GM20431 (cell line): ENCODE data around the gene SCARF1.

Source experiments
- in situ Hi-C: fragments of 300-500 bp; cut with MseI, MboI; formaldehyde crosslinking; loops from one replicate; pipeline ENCODE4 v1.15.0; 2020; ENCODE audit warnings: low sequenced_read_pairs; ENCODE audit not compliant: unreplicated experiment

The SCARF1 gene

DNA sequence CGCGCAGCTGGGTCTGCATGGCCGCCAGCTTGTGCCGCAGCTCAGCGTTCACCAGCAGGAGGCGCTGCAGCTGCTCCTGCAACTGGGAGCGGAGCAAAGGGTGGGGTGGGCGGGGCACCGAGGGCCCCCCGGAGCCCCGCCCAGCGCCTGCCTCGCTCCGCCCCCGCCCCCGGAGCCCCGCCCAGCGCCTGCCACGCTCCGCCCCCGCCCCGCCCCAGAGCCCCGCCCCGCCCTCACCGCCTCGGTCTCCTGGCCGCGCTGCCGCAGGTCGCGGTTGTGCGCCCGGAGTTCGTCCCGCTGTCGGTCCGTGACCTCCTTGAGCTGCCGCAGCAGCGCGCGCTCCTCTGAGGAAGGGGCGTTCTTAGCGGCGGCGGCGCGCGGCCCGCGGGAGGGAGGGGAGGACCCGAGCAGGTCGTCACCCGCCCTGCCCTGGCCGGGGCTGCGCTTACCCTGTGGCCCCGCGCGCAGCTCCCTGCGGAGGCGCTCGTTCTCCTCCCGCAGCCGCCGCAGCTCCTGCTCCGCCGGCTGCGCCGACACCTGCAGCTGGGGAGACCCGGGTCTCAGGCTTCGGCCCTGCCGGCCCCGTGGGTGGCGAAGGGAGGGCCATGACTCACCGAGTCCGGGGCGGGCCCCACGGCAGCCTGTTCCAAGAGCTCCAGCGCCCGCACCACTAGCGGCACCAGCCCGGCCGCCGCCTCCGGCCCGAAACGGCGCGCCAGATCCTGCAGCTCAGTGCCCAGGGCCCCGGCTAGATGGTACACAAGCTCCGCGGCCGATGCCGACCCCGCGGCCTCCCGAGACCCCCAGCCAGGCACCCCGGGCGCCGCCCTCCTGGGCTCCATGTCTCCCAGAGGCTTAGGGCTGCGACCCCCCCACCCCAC lies 3.7 kb upstream of the SCARF1 start:
- in situ Hi-C loops, result no loop called here

DNA sequence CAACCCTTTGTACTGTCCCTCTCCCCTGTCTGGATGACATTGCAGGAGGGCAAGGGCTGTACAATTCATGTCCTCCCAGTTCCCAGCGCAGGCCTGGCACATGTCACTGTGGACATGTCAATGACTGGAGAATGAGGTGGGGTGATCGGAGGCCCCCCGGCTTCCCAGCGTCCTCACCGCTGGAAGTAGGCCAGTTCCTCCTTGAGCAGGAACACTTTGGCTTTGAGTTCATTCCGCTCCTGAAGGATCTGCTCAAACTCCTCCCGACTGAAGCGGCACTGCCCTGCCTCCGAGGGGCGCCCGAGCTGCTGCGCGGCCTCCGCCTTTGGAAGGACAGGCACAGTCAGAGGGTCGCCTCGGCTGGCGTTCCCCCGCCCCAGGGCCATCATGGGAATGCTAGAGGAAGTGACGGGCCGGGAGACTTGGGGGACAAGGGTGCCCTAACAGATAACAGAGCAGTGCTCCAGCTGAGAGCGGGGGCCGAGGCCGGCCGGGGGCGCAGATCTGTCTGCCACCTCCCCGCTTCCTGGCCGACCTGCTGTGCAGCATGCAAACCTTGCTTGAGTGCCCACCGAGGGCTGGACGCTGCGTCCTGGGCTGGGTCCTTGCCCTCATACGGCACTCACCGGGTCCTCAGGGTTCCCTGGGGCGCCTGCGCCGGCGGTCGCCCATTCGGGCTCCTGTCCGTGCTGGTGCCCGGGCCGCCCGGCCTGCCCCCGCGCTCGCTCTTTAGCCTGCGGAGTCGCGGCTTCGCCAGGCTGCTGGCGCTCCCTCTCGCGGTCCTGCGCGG lies 2.8 kb upstream of the SCARF1 start:
- in situ Hi-C loops, result no loop called here

DNA sequence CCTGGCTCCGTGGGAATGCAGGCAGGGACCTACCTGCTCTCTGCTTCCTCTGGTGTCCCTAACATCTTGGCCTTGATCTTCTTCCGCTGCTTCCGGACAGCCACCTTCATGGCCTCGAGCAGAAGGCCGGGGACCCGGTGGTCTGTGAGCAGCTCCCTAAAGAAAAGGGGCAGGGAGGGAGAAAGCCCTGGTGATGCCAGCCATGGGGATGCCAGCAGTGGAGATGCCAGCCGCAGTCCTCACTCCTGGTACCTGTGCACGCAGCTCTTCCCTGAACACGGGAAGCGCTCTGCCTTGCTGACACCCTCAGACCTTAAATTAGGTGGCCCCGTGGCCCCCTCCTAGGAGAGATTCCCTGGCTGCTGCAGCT lies 2.3 kb upstream of the SCARF1 start:
- in situ Hi-C loops, result no loop called here

GRCh38 chr17:1646199-1646875 lies 805 bp upstream of the SCARF1 start:
- in situ Hi-C loops, result no loop called here

DNA sequence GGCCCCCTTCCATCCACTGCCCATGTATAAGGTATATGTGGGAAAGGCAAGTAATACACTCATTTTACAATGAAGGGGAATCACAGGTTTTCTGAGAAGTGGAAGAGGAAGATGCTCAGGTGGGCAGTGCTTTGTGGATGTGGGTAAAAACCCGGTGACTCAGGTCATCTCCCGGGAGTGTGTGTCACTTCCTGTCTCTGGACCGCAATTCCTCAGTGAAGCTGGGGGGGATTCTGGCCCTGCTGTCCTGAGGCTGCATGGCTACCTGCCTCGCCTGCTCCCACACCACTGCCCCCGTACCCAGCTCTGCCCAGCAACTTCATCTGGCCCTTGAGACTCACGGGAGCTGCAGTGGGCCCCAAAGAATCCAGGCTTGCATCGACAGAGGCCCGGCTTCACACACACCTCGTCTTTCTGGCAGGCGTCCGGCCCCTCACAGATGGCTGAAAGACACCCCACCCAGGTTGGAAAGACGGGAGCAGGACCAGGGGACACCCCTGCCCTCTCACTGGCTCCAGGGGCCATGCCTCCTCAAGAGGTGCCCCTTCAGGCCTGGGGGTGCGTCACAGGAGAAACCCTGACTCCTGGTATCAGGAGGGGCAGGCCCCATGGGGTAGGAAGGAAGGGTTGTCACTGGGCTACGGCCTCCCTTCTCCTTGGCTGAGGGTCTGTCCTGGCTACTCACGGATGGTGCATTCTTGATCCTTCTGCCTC lies 882 bp downstream of the SCARF1 start:
- in situ Hi-C loops, result no loop called here

- in situ Hi-C loops, result no loop called here
Observed at GRCh38 chr17:1643999-1644492, 1.5 kb downstream of the SCARF1 start.

- in situ Hi-C loops, result no loop called here
Observed at GRCh38 chr17:1643293-1643998, 2.1 kb downstream of the SCARF1 start.

DNA sequence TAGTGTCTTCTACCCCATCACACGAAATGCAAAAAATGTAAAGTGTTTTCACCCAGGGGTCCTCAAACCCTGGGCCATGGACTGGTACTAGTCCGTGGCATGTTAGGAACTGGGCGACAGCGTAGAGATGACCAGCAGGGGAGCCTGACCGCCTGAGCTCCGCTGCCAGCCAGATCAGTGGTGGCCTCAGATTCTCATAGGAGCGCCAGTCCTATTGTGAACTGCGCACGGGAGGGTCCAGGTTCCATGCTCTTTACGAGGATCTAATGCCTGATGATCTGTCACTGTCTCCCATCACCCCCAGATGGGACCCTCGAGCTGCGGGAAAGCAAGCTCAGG lies 4.5 kb downstream of the SCARF1 start:
- in situ Hi-C loops, result no loop called here

GRCh38 chr17:1640329-1641064 lies 5.0 kb downstream of the SCARF1 start:
- in situ Hi-C loops, result no loop called here

DNA sequence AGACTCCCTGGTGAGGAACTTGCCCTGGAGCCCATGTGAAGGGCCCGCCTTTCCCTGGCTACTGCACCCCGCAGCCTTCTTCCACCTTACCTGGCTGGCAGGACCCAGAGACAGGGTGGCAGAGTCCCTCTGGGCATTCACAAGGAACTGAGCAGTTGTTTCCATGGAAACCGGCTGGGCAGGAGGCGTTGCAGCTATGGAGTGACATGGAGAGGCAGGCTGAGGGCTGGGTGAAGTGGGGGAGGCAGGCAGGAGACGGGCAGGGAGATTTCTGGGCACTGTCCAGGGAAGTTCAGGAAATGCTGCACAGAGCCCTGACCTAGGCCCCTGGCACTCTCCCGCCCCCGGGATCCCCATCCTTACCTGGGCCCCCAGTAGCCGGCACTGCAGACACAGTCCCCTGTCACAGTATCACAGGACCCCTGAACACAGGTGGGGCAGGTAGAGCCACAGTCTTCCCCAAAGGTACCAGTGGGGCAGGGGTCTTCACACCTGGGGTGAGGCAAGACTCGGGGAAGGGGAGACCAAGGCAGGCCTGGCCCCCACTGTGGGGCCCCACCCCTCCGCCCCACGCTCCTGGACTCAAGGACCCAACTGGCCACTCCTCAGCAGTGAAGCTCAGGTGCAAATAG lies 5.9 kb downstream of the SCARF1 start:
- in situ Hi-C loops, result loop anchor here (10.0 kb wide), 1 partner anchor 65 kb away; no protein-coding TSS in a partner anchor

DNA sequence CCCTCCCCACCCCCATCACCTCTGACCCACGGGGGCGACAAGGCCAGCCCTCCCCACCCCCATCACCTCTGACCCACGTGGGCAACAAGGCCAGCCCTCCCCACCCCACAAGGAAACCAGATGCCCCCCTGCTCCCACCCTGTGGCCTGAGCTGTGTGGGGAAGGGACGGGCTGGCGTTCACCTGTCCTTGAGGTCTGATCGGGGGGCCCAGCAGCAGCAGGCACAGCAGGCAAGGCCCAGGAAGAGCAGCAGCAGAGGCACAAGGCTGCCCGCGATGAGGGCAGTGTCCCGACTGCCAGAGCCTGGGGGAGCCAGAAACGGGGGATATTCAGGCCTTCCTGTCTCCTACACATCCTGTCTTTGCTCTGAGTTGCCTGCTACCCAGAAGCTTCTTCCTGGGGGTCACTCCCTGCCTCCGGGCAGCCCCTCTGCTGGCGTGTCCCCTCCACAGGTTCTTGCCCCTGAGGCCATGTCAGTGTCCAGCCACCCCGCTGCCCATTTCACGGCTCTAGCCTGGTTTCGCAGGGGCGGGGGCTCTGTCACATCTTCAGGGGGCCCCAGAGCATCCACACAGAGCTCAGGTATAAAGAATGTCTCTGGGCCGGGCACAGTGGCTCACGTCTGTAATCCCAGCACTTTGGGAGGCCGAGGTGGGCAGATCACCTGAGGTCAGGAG lies 6.8 kb downstream of the SCARF1 start:
- in situ Hi-C loops, result loop anchor here (10.0 kb wide), 1 partner anchor 64 kb away; no protein-coding TSS in a partner anchor

GRCh38 chr17:1638171-1638590 lies 7.4 kb downstream of the SCARF1 start:
- in situ Hi-C loops, result loop anchor here (10.0 kb wide), 1 partner anchor 63 kb away; no protein-coding TSS in a partner anchor

GRCh38 chr17:1636732-1637285 lies 8.7 kb downstream of the SCARF1 start:
- in situ Hi-C loops, result loop anchor here (10.0 kb wide), 1 partner anchor 62 kb away; no protein-coding TSS in a partner anchor

GRCh38 chr17:1635675-1636465 lies 9.7 kb downstream of the SCARF1 start:
- in situ Hi-C loops, result loop anchor here (10.0 kb wide), 1 partner anchor 61 kb away; no protein-coding TSS in a partner anchor

DNA sequence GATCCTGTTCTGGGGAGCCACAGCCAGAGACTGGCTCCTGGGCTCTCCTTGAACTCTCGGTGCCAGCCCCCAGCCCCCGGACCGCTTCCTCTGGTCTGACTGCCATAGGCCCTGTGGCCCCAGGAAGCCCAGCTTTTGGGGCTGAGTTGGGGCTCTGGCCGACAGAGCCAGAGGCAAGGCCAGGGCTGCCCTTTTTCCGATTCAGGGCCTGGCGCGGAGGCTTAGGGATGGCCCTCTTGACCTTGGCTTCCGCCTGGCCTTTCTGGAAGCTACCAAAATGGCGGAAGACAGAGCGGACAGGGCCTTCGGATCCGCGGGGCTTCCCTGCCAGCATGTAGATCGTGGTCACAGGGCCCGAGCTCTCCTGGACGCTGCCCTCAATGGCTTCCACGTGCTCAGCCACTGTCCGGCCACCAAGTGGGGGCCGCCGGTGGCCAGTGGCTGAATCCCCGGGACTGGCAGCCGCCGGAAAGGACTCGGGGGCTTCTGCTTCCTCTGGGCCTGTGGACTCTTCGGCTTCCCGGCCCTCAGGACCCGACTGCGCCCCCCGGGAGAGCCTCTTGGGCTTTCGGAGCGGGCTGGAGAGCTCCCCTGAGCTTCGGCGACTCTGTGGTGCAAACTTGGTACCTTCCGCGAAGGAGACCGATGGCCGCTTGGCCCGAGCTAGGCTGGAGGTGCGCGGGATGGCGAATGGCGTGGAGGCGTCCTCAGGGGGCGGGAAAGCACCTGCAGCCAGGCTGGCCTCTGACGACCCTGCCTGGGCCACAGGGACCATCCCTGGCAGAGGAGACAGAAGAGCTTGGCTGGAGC lies 10.5 kb downstream of the SCARF1 start:
- in situ Hi-C loops, result loop anchor here (10.0 kb wide), 1 partner anchor 60 kb away; no protein-coding TSS in a partner anchor
